WTC11 (cell line): ENCODE data around the gene CACNA2D3.

Experiments used
- ATF3 ChIP-seq: sonication (generic); formaldehyde crosslinking; conservative IDR thresholded peaks from 2 replicates; pipeline ENCODE4 v1.8.1; 2022; ENCODE audit warnings: mild to moderate bottlenecking, missing genetic modification reagents
- CTCF ChIP-seq: fragments of 200-600 bp; IDR thresholded peaks from 2 replicates; pipeline ENCODE4 v1.8.0; 2022; ENCODE audit warnings: antibody characterized with exemption
- E2F4 ChIP-seq: sonication (generic); formaldehyde crosslinking; IDR thresholded peaks from 2 replicates; pipeline ENCODE4 v1.8.1; 2022; ENCODE audit warnings: low read depth, mild to moderate bottlenecking, moderate library complexity, missing genetic modification reagents, borderline replicate concordance
- ETV6 ChIP-seq: sonication (generic); formaldehyde crosslinking; IDR thresholded peaks from 2 replicates; pipeline ENCODE4 v1.8.1; 2022; ENCODE audit warnings: mild to moderate bottlenecking, missing genetic modification reagents
- FOXP4 ChIP-seq: sonication (generic); formaldehyde crosslinking; IDR thresholded peaks from 2 replicates; pipeline ENCODE4 v1.8.0; 2022; ENCODE audit warnings: mild to moderate bottlenecking, missing genetic modification reagents
- IRF1 ChIP-seq: sonication (generic); formaldehyde crosslinking; IDR thresholded peaks from 2 replicates; pipeline ENCODE4 v1.8.0; 2023; ENCODE audit warnings: missing genetic modification reagents
- MLX ChIP-seq: sonication (generic); formaldehyde crosslinking; IDR thresholded peaks from 2 replicates; pipeline ENCODE4 v1.8.1; 2023; ENCODE audit warnings: mild to moderate bottlenecking, missing genetic modification reagents, moderate library complexity
- SMAD4 ChIP-seq: sonication (generic); formaldehyde crosslinking; IDR thresholded peaks from 2 replicates; pipeline ENCODE4 v1.8.0; 2022; ENCODE audit warnings: mild to moderate bottlenecking, missing genetic modification reagents
- STAT6 ChIP-seq: sonication (generic); formaldehyde crosslinking; conservative IDR thresholded peaks from 2 replicates; pipeline ENCODE4 v1.8.1; 2023; ENCODE audit warnings: mild to moderate bottlenecking, low read depth, missing genetic modification reagents, moderate library complexity
- TCF7 ChIP-seq: sonication (generic); formaldehyde crosslinking; IDR thresholded peaks from 2 replicates; pipeline ENCODE4 v1.8.0; 2022; ENCODE audit warnings: mild to moderate bottlenecking, low read depth, missing genetic modification reagents, moderate library complexity
- USF1 ChIP-seq: sonication (generic); formaldehyde crosslinking; IDR thresholded peaks from 2 replicates; pipeline ENCODE4 v1.8.0; 2022; ENCODE audit warnings: mild to moderate bottlenecking, missing genetic modification reagents
- ZBTB43 ChIP-seq: sonication (generic); formaldehyde crosslinking; IDR thresholded peaks from 2 replicates; pipeline ENCODE4 v1.8.1; 2023; ENCODE audit warnings: mild to moderate bottlenecking, missing genetic modification reagents
- ZNF281 ChIP-seq: sonication (generic); formaldehyde crosslinking; IDR thresholded peaks from 2 replicates; pipeline ENCODE4 v1.8.0; 2023; ENCODE audit warnings: mild to moderate bottlenecking, missing genetic modification reagents

- no peak for TF ChIP-seq E2F4 (CRISPR knock-in tag)
- TF ChIP-seq SMAD4 (CRISPR knock-in tag): no peak
- TF ChIP-seq ATF3 (CRISPR knock-in tag): no peak
- no peak for TF ChIP-seq USF1 (CRISPR knock-in tag)
- no peak for TF ChIP-seq TCF7 (CRISPR knock-in tag)
- TF ChIP-seq ZNF281 (CRISPR knock-in tag): no peak
- TF ChIP-seq CTCF: no peak
- TF ChIP-seq STAT6 (CRISPR knock-in tag): no peak
- no peak for TF ChIP-seq FOXP4 (CRISPR knock-in tag)
- no peak for TF ChIP-seq ETV6 (CRISPR knock-in tag)
- TF ChIP-seq MLX (CRISPR knock-in tag): no peak
- TF ChIP-seq ZBTB43 (CRISPR knock-in tag): no peak
- no peak for TF ChIP-seq IRF1 (CRISPR knock-in tag)
Observed at GRCh38 chr3:54845011-54845410, 722.7 kb downstream of the CACNA2D3 start.
